Measurements from ENCODE around the gene CENPO. TPM values are rescaled to one million over a fixed set of nuclear protein-coding genes. Genes with fewer than 3 reads are reported as not detected.

Gene CENPO
- total RNA-seq, 1 experiment from 2014 or later = 39.3 TPM

DNA sequence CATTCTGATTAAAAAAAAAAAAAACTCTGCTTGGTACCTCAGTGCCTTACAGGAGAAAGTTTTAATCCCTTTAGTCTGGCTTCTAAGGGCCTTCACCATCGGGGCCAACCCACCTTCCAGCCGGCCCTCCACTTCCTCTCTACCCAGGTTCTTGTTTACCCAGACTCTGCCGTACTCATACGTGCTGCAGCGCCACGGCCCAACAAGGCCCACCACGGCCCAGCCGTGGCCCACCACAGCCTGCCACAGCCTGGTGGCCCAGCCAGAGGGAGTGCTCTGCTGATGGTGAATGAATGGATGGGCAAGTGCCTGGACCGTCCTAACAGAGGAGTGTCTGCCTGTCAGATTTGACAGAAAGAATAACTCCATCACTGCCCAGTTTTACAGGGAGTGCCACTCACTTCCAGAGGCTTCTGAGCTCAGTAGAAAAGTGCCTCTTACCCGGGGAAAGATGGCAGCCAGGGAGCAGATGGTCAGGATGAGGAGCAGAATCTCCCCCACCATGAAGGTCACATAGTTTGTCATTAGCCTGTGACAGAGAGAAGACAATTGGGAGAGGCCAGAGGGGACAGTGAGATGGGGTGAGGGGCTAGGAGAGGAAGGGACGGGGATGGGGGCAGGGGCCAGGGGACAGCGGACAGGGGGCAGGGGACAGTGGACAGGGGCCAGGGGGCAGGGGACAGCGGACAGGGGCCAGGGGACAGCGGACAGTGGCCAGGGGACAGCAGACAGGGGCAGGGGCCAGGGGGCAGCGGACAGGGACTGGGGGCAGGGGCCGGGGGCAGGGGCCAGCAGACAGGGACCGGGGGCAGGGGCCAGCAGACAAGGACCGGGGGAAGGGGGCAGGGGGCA lies 38.2 kb downstream of the CENPO start:
- in situ Hi-C loops (cut with HindIII; ENCODE audit: low pct_unique_long_range_greater_than_20kb, low sequenced_read_pairs) = no loop called here

GRCh38 chr2:24832073-24832461 lies 38.8 kb downstream of the CENPO start:
- Histone ChIP-seq H3K4me1 (ENCODE audit: control insufficient read depth, insufficient read depth, low read length) (peaks cover 7% of the 10 kb centered on the region; the same call in 1 of the 2 replicates), H3K9me3 (ENCODE audit: control insufficient read depth, insufficient read depth, low read depth, low read length) (no peaks in the 10 kb centered on the region), H3K27ac (ENCODE audit: low read length) (no peak overlapping the region), H3K4me3 (ENCODE audit: low read depth in 2 of 2, low read length in 2 of 2) (no peak overlapping the region), H3K27me3 (ENCODE audit: control insufficient read depth, insufficient read depth, low read length) (no peaks in the 10 kb centered on the region), H3K36me3 (ENCODE audit: control insufficient read depth, insufficient read depth, low read length) (no peaks in the 10 kb centered on the region)
- DNase-seq (ENCODE audit: low read depth, low spot score) (no peak), ATAC-seq (no peak)
- intact Hi-C loops (cut with micrococcal nuclease; ENCODE audit: unreplicated experiment) = no loop called here
- BruUV-seq (replicated peaks) = no TSS peak
- ChIA-PET POLR2A (interaction anchor here (0.5 kb wide), 1 partner anchor 750 kb away, joined by 5 read pairs; no protein-coding TSS in a partner anchor), CTCF (no interaction called here)
- in situ Hi-C loops (cut with HindIII; ENCODE audit: low pct_unique_long_range_greater_than_20kb, low sequenced_read_pairs) = no loop called here
- TF ChIP-seq SIN3A (IDR thresholded peaks at IDR 0.05; ENCODE audit: borderline replicate concordance, insufficient read depth, low read depth, low read length) = no peak
- no peak for TF ChIP-seq POLR2AphosphoS5 (IDR thresholded peaks at IDR 0.05; ENCODE audit: low read depth, low read length)
- TF ChIP-seq TCF7L2 (IDR thresholded peaks at IDR 0.05; ENCODE audit: low read depth, low read length) = no peak
- no peak for TF ChIP-seq CTCF (IDR thresholded peaks at IDR 0.05)

More for the DNA sequence above, 38.2 kb downstream of the CENPO start:
- no peaks in the 10 kb centered on the region for H3K9me3 ChIP-seq (ENCODE audit: control insufficient read depth, insufficient read depth, low read depth, low read length)
- POLR2A ChIA-PET = interaction anchor here (0.5 to 0.7 kb wide), 2 partner anchors 89 to 750 kb away, joined by 5 to 7 read pairs; no protein-coding TSS in a partner anchor
- ATAC-seq = no peak
- H3K27ac ChIP-seq (ENCODE audit: low read length) = no peak overlapping the region
- H3K4me1 ChIP-seq (ENCODE audit: control insufficient read depth, insufficient read depth, low read length) = peaks cover 7% of the 10 kb centered on the region
- H3K4me3 ChIP-seq (ENCODE audit: low read depth in 2 of 2, low read length in 2 of 2) = no peak overlapping the region
- no peak for DNase-seq (ENCODE audit: low read depth, low spot score)
- no peaks in the 10 kb centered on the region for H3K36me3 ChIP-seq (ENCODE audit: control insufficient read depth, insufficient read depth, low read length)
- CTCF ChIA-PET = no interaction called here
- TF ChIP-seq POLR2AphosphoS5 (IDR thresholded peaks at IDR 0.05; ENCODE audit: low read depth, low read length) = no peak
- TF ChIP-seq SIN3A (IDR thresholded peaks at IDR 0.05; ENCODE audit: borderline replicate concordance, insufficient read depth, low read depth, low read length) = no peak
- TF ChIP-seq CTCF (IDR thresholded peaks at IDR 0.05) = no peak
- TF ChIP-seq TCF7L2 (IDR thresholded peaks at IDR 0.05; ENCODE audit: low read depth, low read length) = no peak
- TF ChIP-seq REST (IDR thresholded peaks at IDR 0.05; ENCODE audit: insufficient read depth in 1 of 2, low read depth in 2 of 2, low read length in 1 of 2) = no peak
- no TSS peak for BruUV-seq (replicated peaks)
- no peaks in the 10 kb centered on the region for H3K27me3 ChIP-seq (ENCODE audit: control insufficient read depth, insufficient read depth, low read length)
- intact Hi-C loops (cut with micrococcal nuclease; ENCODE audit: unreplicated experiment) = no loop called here
